ENCODE data around the gene KCNJ3. TPM values are rescaled to one million over a fixed set of nuclear protein-coding genes. Genes with fewer than 3 reads are reported as not detected.

Gene KCNJ3
- polyA plus RNA-seq, 2 of the 4 experiments (the other 2 are of a cell fraction): not detected

- DNase-seq (ENCODE audit: low read depth in 1 of 2, low spot score in 1 of 2): no peak
- ChIA-PET CTCF (interaction anchor here (0.5 kb wide), 1 partner anchor 180 kb away, joined by 4 read pairs; no protein-coding TSS in a partner anchor), POLR2A (no interaction called here)
- TF ChIP-seq, protein P1, sequence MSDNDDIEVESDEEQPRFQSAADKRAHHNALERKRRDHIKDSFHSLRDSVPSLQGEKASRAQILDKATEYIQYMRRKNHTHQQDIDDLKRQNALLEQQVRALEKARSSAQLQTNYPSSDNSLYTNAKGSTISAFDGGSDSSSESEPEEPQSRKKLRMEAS (IDR thresholded peaks at IDR 0.05): 0 out of 2 replicates have a peak, but pooled peaks have one; percentile 27
- TF ChIP-seq ZNF302 (CRISPR knock-in tag; IDR thresholded peaks at IDR 0.05): no peak
- no peak for TF ChIP-seq KDM5A (IDR thresholded peaks at IDR 0.05)
- TF ChIP-seq FOSL2 (IDR thresholded peaks at IDR 0.05): no peak
- no peak for TF ChIP-seq FOSL2 (CRISPR knock-in tag; IDR thresholded peaks at IDR 0.05)
- no peak for TF ChIP-seq TFCP2L1 (CRISPR knock-in tag; IDR thresholded peaks at IDR 0.05)
- peak; percentile 69 for TF ChIP-seq E2F6 (IDR thresholded peaks at IDR 0.05; ENCODE audit: borderline replicate concordance, low read depth)
- TF ChIP-seq JUN (IDR thresholded peaks at IDR 0.05): no peak
- peak overlapping the region in 1 of 2 experiments; percentile 62; a peak in 2 of 6 replicates for H3K27ac ChIP-seq
- ATAC-seq: peak; percentile 75 to 85; a peak in 5 of 6 replicates
- no peaks in the 10 kb centered on the region for H3K4me1 ChIP-seq
- peak overlapping the region; percentile 100 for H3K4me2 ChIP-seq
- no peak for FAIRE-seq
- WGBS (ENCODE audit: missing lambda C conversion rate): 25% methylated on average over 21 of the region's 69 CpGs
- H3K4me3 ChIP-seq: peak overlapping the region; percentile 51
- no peaks in the 10 kb centered on the region for H3K9me3 ChIP-seq
These were observed 860 bp upstream of the KCNJ3 start for GRCh38 chr2:154697418-154698252.

GRCh38 chr2:154698721-154699574, 453 bp downstream of the KCNJ3 start:
- ChIA-PET CTCF (no interaction called here), POLR2A (no interaction called here)
- Histone ChIP-seq H3K4me1 (no peaks in the 10 kb centered on the region), H3K27ac (no peak overlapping the region), H3K4me3 (peak overlapping the region; percentile 51; the same call in 2 of the 3 replicates), H3K9me3 (no peaks in the 10 kb centered on the region), H3K4me2 (peak overlapping the region; percentile 100)
- DNase-seq (ENCODE audit: low read depth in 1 of 2, low spot score in 1 of 2) (no peak), ATAC-seq (no peak; a peak in 1 of 6 replicates), FAIRE-seq (no peak)
- 80% methylated on average over 39 of the region's 60 CpGs for WGBS (ENCODE audit: missing lambda C conversion rate)
- no peak for TF ChIP-seq RNF2 (IDR thresholded peaks at IDR 0.05; ENCODE audit: borderline replicate concordance, low read depth)
- TF ChIP-seq, protein P2, sequence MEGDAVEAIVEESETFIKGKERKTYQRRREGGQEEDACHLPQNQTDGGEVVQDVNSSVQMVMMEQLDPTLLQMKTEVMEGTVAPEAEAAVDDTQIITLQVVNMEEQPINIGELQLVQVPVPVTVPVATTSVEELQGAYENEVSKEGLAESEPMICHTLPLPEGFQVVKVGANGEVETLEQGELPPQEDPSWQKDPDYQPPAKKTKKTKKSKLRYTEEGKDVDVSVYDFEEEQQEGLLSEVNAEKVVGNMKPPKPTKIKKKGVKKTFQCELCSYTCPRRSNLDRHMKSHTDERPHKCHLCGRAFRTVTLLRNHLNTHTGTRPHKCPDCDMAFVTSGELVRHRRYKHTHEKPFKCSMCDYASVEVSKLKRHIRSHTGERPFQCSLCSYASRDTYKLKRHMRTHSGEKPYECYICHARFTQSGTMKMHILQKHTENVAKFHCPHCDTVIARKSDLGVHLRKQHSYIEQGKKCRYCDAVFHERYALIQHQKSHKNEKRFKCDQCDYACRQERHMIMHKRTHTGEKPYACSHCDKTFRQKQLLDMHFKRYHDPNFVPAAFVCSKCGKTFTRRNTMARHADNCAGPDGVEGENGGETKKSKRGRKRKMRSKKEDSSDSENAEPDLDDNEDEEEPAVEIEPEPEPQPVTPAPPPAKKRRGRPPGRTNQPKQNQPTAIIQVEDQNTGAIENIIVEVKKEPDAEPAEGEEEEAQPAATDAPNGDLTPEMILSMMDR (IDR thresholded peaks at IDR 0.05): no peak
- TF ChIP-seq, protein P3, sequence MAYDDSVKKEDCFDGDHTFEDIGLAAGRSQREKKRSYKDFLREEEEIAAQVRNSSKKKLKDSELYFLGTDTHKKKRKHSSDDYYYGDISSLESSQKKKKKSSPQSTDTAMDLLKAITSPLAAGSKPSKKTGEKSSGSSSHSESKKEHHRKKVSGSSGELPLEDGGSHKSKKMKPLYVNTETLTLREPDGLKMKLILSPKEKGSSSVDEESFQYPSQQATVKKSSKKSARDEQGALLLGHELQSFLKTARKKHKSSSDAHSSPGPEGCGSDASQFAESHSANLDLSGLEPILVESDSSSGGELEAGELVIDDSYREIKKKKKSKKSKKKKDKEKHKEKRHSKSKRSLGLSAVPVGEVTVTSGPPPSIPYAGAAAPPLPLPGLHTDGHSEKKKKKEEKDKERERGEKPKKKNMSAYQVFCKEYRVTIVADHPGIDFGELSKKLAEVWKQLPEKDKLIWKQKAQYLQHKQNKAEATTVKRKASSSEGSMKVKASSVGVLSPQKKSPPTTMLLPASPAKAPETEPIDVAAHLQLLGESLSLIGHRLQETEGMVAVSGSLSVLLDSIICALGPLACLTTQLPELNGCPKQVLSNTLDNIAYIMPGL (CRISPR knock-in tag; IDR thresholded peaks at IDR 0.05; ENCODE audit: borderline replicate concordance): no peak
- TF ChIP-seq EHMT2 (IDR thresholded peaks at IDR 0.05; ENCODE audit: low read depth): no peak
- TF ChIP-seq ZSCAN20 (CRISPR knock-in tag; IDR thresholded peaks at IDR 0.05): no peak
- TF ChIP-seq, protein P4, sequence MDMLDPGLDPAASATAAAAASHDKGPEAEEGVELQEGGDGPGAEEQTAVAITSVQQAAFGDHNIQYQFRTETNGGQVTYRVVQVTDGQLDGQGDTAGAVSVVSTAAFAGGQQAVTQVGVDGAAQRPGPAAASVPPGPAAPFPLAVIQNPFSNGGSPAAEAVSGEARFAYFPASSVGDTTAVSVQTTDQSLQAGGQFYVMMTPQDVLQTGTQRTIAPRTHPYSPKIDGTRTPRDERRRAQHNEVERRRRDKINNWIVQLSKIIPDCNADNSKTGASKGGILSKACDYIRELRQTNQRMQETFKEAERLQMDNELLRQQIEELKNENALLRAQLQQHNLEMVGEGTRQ (IDR thresholded peaks at IDR 0.05): no peak

- TF ChIP-seq E2F6 (IDR thresholded peaks at IDR 0.05; ENCODE audit: borderline replicate concordance, low read depth): no peak
- TF ChIP-seq CHD2 (IDR thresholded peaks at IDR 0.05; ENCODE audit: low read length, partially characterized antibody): no peak
- no peak for TF ChIP-seq CHD4 (IDR thresholded peaks at IDR 0.05; ENCODE audit: borderline replicate concordance)
- no peak for TF ChIP-seq NPAS2 (CRISPR knock-in tag; IDR thresholded peaks at IDR 0.05; ENCODE audit: borderline replicate concordance)
- TF ChIP-seq ZNF302 (CRISPR knock-in tag; IDR thresholded peaks at IDR 0.05): no peak
- TF ChIP-seq RCOR1 (IDR thresholded peaks at IDR 0.05; ENCODE audit: low read depth, low read length): no peak
- TF ChIP-seq HOXB13 (CRISPR knock-in tag; IDR thresholded peaks at IDR 0.05; ENCODE audit: low read depth): no peak
- TF ChIP-seq SREBF2 (IDR thresholded peaks at IDR 0.05): no peak
- TF ChIP-seq KDM5A (IDR thresholded peaks at IDR 0.05): no peak
- ATAC-seq (no peak), FAIRE-seq (no peak), DNase-seq (ENCODE audit: low read depth in 1 of 2, low spot score in 1 of 2) (no peak)
- Histone ChIP-seq H3K4me3 (no peak overlapping the region), H3K9me3 (no peaks in the 10 kb centered on the region), H3K4me2 (no peak overlapping the region), H3K4me1 (no peaks in the 10 kb centered on the region), H3K27ac (no peak overlapping the region)
- ChIA-PET POLR2A (no interaction called here), CTCF (no interaction called here)
- WGBS (ENCODE audit: missing lambda C conversion rate): 90% methylated on average over 10 of the region's 10 CpGs
These were observed 1.1 kb downstream of the KCNJ3 start for GRCh38 chr2:154699575-154699930.
